ENCODE measurements around the gene CTNNA3. TPM values are rescaled to one million over a fixed set of nuclear protein-coding genes. Genes with fewer than 3 reads are reported as not detected.

The CTNNA3 gene
- total and polyA plus RNA-seq, 2 of the 4 experiments (the other 2 are of a cell fraction): 0.19 to 0.90 TPM

- Histone ChIP-seq H2AFZ (replicated peaks; ENCODE audit: low read length, poor library complexity) (no peak overlapping the region), H3K79me1 (ENCODE audit: low read depth in 1 of 2, low read length in 2 of 2) (no peaks in the 10 kb centered on the region), H2AK5ac (ENCODE audit: low read depth, low read length) (no peak overlapping the region), H4K91ac (ENCODE audit: insufficient read depth, low read depth, low read length) (no peak overlapping the region), H3K27me3 (ENCODE audit: control insufficient read depth, insufficient read depth, low read length) (no peaks in the 10 kb centered on the region; the same call in 1 of the 2 replicates), H3K36me3 (ENCODE audit: control insufficient read depth, insufficient read depth, low read length) (no peaks in the 10 kb centered on the region), H3K9me1 (ENCODE audit: insufficient read depth, low read length) (no peaks in the 10 kb centered on the region), H3K4me1 (ENCODE audit: control insufficient read depth, insufficient read depth, low read length) (no peaks in the 10 kb centered on the region), H3K4ac (ENCODE audit: low read depth, low read length) (no peak overlapping the region), H4K20me1 (ENCODE audit: insufficient read depth, low read length) (no peaks in the 10 kb centered on the region), H3K23ac (ENCODE audit: low read depth, low read length) (no peak overlapping the region), H2BK5ac (ENCODE audit: low read depth, low read length, poor library complexity, severe bottlenecking) (no peak overlapping the region), H3K27ac (ENCODE audit: insufficient read depth, low read length) (no peak overlapping the region), H3K9ac (ENCODE audit: low read depth, low read length) (no peak overlapping the region), H2BK15ac (ENCODE audit: low read depth, low read length) (no peak overlapping the region), H3K4me3 (ENCODE audit: insufficient read depth, low read depth, low read length) (no peak overlapping the region), H2BK120ac (ENCODE audit: low read depth, low read length) (no peak overlapping the region), H3K9me3 (ENCODE audit: control insufficient read depth, insufficient read depth, low read length) (no peaks in the 10 kb centered on the region), H2BK20ac (ENCODE audit: low read depth, low read length) (no peak overlapping the region), H3K18ac (ENCODE audit: low read depth, low read length) (no peak overlapping the region), H4K8ac (ENCODE audit: low read depth in 2 of 2, low read length in 2 of 2) (no peak overlapping the region), H3K4me2 (ENCODE audit: low read depth, low read length) (no peak overlapping the region), H4K5ac (ENCODE audit: low read depth, low read length) (no peak overlapping the region), H3K14ac (replicated peaks; ENCODE audit: low read depth, low read length) (no peak overlapping the region), H2AK9ac (replicated peaks; ENCODE audit: low read depth, low read length, poor library complexity) (no peak overlapping the region), H3K56ac (ENCODE audit: extremely low read depth, insufficient read depth, low read length) (no peak overlapping the region)
- no peak for TF ChIP-seq MAZ (IDR thresholded peaks at IDR 0.05; ENCODE audit: borderline replicate concordance, low read depth, low read length)
- no peak for TF ChIP-seq FOS (IDR thresholded peaks at IDR 0.05; ENCODE audit: low read depth, low read length)
- no peak for TF ChIP-seq CTCF (conservative IDR thresholded peaks at IDR 0.05; ENCODE audit: low read depth, low read length)
- TF ChIP-seq NFE2L2 (IDR thresholded peaks at IDR 0.05; ENCODE audit: low read depth, low read length): no peak
- TF ChIP-seq ELK1 (IDR thresholded peaks at IDR 0.05; ENCODE audit: borderline replicate concordance, low read depth, low read length): no peak
- TF ChIP-seq MAFK (IDR thresholded peaks at IDR 0.05; ENCODE audit: low read depth, low read length): no peak
- no peak for TF ChIP-seq RCOR1 (IDR thresholded peaks at IDR 0.05; ENCODE audit: insufficient replicate concordance, low read length)
- no peak for TF ChIP-seq MXI1 (IDR thresholded peaks at IDR 0.05; ENCODE audit: borderline replicate concordance, low read depth, low read length)
- TF ChIP-seq POLR2A (IDR thresholded peaks at IDR 0.05; ENCODE audit: low read depth, low read length): no peak
- no peak for TF ChIP-seq SMC3 (IDR thresholded peaks at IDR 0.05; ENCODE audit: low read depth, low read length)
- TF ChIP-seq CEBPB (IDR thresholded peaks at IDR 0.05; ENCODE audit: low read depth, low read length): no peak
- TF ChIP-seq RAD21 (IDR thresholded peaks at IDR 0.05; ENCODE audit: low read length): no peak
- intact Hi-C loops (cut with micrococcal nuclease): loop anchor here (10.0 kb wide), 1 partner anchor 140 kb away; no protein-coding TSS in a partner anchor
- dilution Hi-C loops (cut with HindIII; ENCODE audit: low sequenced_read_pairs, unreplicated experiment): no loop called here
- POLR2A ChIA-PET (ENCODE audit: unreplicated experiment): no interaction called here
- BruUV-seq (replicated peaks): no TSS peak
- DNase-seq: peak; percentile 23
- peak; percentile 35 for ATAC-seq (ENCODE audit: low read depth)
- in situ Hi-C loops (cut with MboI; ENCODE audit: low sequenced_read_pairs): no loop called here
- WGBS, 2 experiments (ENCODE audit: extremely low coverage in 2 of 2, insufficient read length in 1 of 2): no CpG with 5 or more reads among the region's 3 CpGs
- CTCF ChIA-PET: interaction anchor here (0.5 kb wide), 1 partner anchor 184 kb away, joined by 6 read pairs; no protein-coding TSS in a partner anchor
These were observed 31.1 kb downstream of the CTNNA3 start for GRCh38 chr10:67664942-67665341.
